HepG2 (cell line): Measurements from ENCODE around the gene KRT34. TPM values are rescaled to one million over a fixed set of nuclear protein-coding genes. Genes with fewer than 3 reads are reported as not detected.

ENCODE experiments used
- ATAC-seq: fragments of 200-7000 bp; cut with Tn5 transposase; 3 replicates; pipeline ENCODE4 v1.9.1; 2020; ENCODE audit warnings: mild to moderate bottlenecking, moderate library complexity
- BruUV-seq: library from RNA; stranded (reverse); fragments of 400-500 nt; replicated peaks from 2 replicates; lab custom pipeline; 2021; lab: Mats Ljungman, UMichigan
- CTCF ChIA-PET: fragments of 300-600 bp; formaldehyde crosslinking; extraction: SDS; loops from one replicate; lab custom pipeline; 2021; ENCODE audit warnings: low total read pairs, inconsistent platforms, low intra/inter-chr PET ratio; lab: Yijun Ruan, JAX
- POLR2A ChIA-PET: fragments of 350-600 bp; sonication (Branson Sonifier 250); formaldehyde crosslinking; loops from one replicate; lab custom pipeline; 2020; ENCODE audit warnings: antibody characterized with exemption, inconsistent platforms; lab: Yijun Ruan, JAX
- DNase-seq: peaks from one replicate; pipeline ENCODE4 v3.0.0-alpha.2; 2015; ENCODE audit warnings: low spot score
- FAIRE-seq: peaks from 3 replicates; lab custom pipeline; 2011; peaks lifted over from hg19 to GRCh38; lab: Jason Lieb, UNC
- H2AFZ ChIP-seq: one replicate; pipeline ENCODE4 v1.6.1; 2011; ENCODE audit warnings: low read length, inconsistent platforms
- H3K27ac ChIP-seq: fragments of 300-600 bp; 3 replicates; pipeline ENCODE4 v1.8.0; 2011; ENCODE audit warnings: mixed run types, mild to moderate bottlenecking, mixed read lengths, low read length, inconsistent platforms; ENCODE audit not compliant: insufficient read depth; ENCODE audit errors: extremely low read length
- H3K27me3 ChIP-seq, 2 experiments: fragments of 200-600 bp in 1 of 2; 2 replicates in 1 of 2; 3 replicates in 1 of 2; pipeline versions ENCODE4 v1.6.0 to v1.8.0; 2011; ENCODE audit warnings: low read length in 2 of 2, mild to moderate bottlenecking in 2 of 2, moderate library complexity in 2 of 2, inconsistent platforms in 1 of 2; ENCODE audit not compliant: insufficient read depth in 2 of 2, control insufficient read depth in 1 of 2
- H3K36me3 ChIP-seq, 2 experiments: fragments of 200-600 bp in 1 of 2; replicated peaks in 1 of 2; 2 replicates in 1 of 2; 3 replicates in 1 of 2; pipeline versions ENCODE4 v1.5.1 to v1.8.0; 2011; ENCODE audit warnings: low read length in 2 of 2, inconsistent platforms in 1 of 2; ENCODE audit not compliant: insufficient read depth in 2 of 2, control insufficient read depth in 1 of 2
- H3K4me1 ChIP-seq: 2 replicates; pipeline ENCODE4 v1.5.1; 2012; ENCODE audit warnings: low read length, inconsistent platforms; ENCODE audit not compliant: insufficient read depth
- H3K4me2 ChIP-seq: 2 replicates; pipeline ENCODE4 v1.6.0; 2011; ENCODE audit warnings: low read depth, low read length, inconsistent platforms
- H3K4me3 ChIP-seq, 3 experiments: fragments of 200-600 bp in 1 of 3; sonication (generic), shearing (Covaris generic) in 1 of 3; replicated peaks in 1 of 3; 2 replicates each; pipeline ENCODE4 v1.5.1; 2011 to 2016; ENCODE audit warnings: low read length in 3 of 3, inconsistent platforms in 2 of 3, low read depth in 2 of 3, mild to moderate bottlenecking in 2 of 3, control low read depth in 1 of 3, mixed read lengths in 1 of 3; ENCODE audit not compliant: insufficient read depth in 1 of 3
- H3K79me2 ChIP-seq: one replicate; pipeline ENCODE4 v1.6.1; 2011; ENCODE audit warnings: low read length, inconsistent platforms; ENCODE audit not compliant: insufficient read depth
- H3K9ac ChIP-seq: 2 replicates; pipeline ENCODE4 v1.6.0; 2011; ENCODE audit warnings: mild to moderate bottlenecking, low read depth, low read length, inconsistent platforms; ENCODE audit not compliant: insufficient read depth
- H3K9me3 ChIP-seq: 2 replicates; pipeline ENCODE4 v1.5.1; 2012; ENCODE audit warnings: mild to moderate bottlenecking, low read length
- H4K20me1 ChIP-seq: 2 replicates; pipeline ENCODE4 v1.6.0; 2011; ENCODE audit warnings: inconsistent platforms, mild to moderate bottlenecking, low read length, moderate library complexity; ENCODE audit not compliant: insufficient read depth
- CENPX ChIP-seq: sonication (generic); formaldehyde crosslinking; IDR thresholded peaks from 2 replicates; pipeline ENCODE4 v1.9.0; 2021; ENCODE audit warnings: mild to moderate bottlenecking, missing genetic modification reagents, moderate library complexity
- GTF3A ChIP-seq: sonication (generic); formaldehyde crosslinking; conservative IDR thresholded peaks from 2 replicates; pipeline ENCODE4 v1.4.0; 2020; ENCODE audit warnings: mild to moderate bottlenecking, missing genetic modification reagents
- HOXA3 ChIP-seq: sonication (generic); formaldehyde crosslinking; IDR thresholded peaks from 2 replicates; pipeline ENCODE4 v1.5.0; 2020; ENCODE audit warnings: missing genetic modification reagents
- NFYB ChIP-seq: sonication (generic); formaldehyde crosslinking; IDR thresholded peaks from 2 replicates; pipeline ENCODE4 v1.4.0; 2020; ENCODE audit warnings: missing genetic modification reagents
- NR3C1 ChIP-seq: sonication (generic); formaldehyde crosslinking; IDR thresholded peaks from 2 replicates; pipeline ENCODE4 v1.4.0; 2020; ENCODE audit warnings: missing genetic modification reagents
- SIN3A ChIP-seq: IDR thresholded peaks from 2 replicates; pipeline ENCODE4 v1.6.1; 2011; ENCODE audit warnings: low read depth, mild to moderate bottlenecking, control low read depth, low read length, borderline replicate concordance
- THRA ChIP-seq: sonication (generic); formaldehyde crosslinking; IDR thresholded peaks from 2 replicates; pipeline ENCODE4 v1.4.0; 2020; ENCODE audit warnings: missing genetic modification reagents, borderline replicate concordance
- ZBTB26 ChIP-seq: IDR thresholded peaks from 2 replicates; pipeline ENCODE4 v1.6.1; 2016; ENCODE audit warnings: missing compliant biosample characterization, missing genetic modification reagents, borderline replicate concordance
- ZFX ChIP-seq: sonication (generic); formaldehyde crosslinking; IDR thresholded peaks from 2 replicates; pipeline ENCODE4 v1.4.0; 2020; ENCODE audit warnings: mild to moderate bottlenecking, low read depth, missing genetic modification reagents, moderate library complexity
- ZMAT3 ChIP-seq: sonication (generic); formaldehyde crosslinking; conservative IDR thresholded peaks from 2 replicates; pipeline ENCODE4 v1.7.0; 2021; ENCODE audit warnings: missing genetic modification reagents
- ZNF3 ChIP-seq: IDR thresholded peaks from 2 replicates; pipeline ENCODE4 v1.7.0; 2017; ENCODE audit warnings: inconsistent platforms
- ZNF7 ChIP-seq: IDR thresholded peaks from 2 replicates; pipeline ENCODE4 v1.6.1; 2016; ENCODE audit warnings: missing biosample characterization, missing genetic modification reagents
- WGBS: methylation state at CpG from one replicate; pipeline ENCODE4 v1.1.6; 2017; ENCODE audit warnings: low lambda C conversion rate; 5-methylcytosine and 5-hydroxymethylcytosine counted together
- in situ Hi-C: cut with HindIII; loops from 2 replicates; pipeline ENCODE4 v1.10.0; 2017; ENCODE audit warnings: low pct_unique_long_range_greater_than_20kb; ENCODE audit not compliant: extremely low pct_ligation_motif_present
- intact Hi-C: fragments of 100-400 bp; cut with micrococcal nuclease; formaldehyde crosslinking; loops from one replicate; pipeline ENCODE4 v1.10.0; 2022; ENCODE audit not compliant: unreplicated experiment
- polyA plus RNA-seq, 8 experiments: library from polyadenylated mRNA; depleted of rRNA in 3 of 8; stranded (reverse) in 7 of 8; unstranded in 1 of 8; fragments of >200 nt; fragmentation: Illumina TruSeq in 4 of 8; extraction: Trizol in 4 of 8; gene quantifications; 2 replicates each; pipeline versions ENCODE4 v1.2.1 to v1.2.3, GENCODE V29; 2011 to 2016; ENCODE audit warnings: low read depth in 4 of 8, missing spikeins in 1 of 8, mixed read lengths in 1 of 8; ENCODE audit not compliant: insufficient read depth in 1 of 8
- total RNA-seq, 5 experiments: library from RNA; depleted of rRNA; stranded (reverse); fragments of >200 nt; fragmentation: Illumina TruSeq; extraction: Trizol; gene quantifications; 2 replicates each; pipeline ENCODE4 v1.2.3, GENCODE V29; 2016; ENCODE audit warnings: low read depth in 1 of 5
- TF ChIP-seq, protein P1 (sequence below): sonication (generic); formaldehyde crosslinking; IDR thresholded peaks from 2 replicates; pipeline ENCODE4 v1.8.1; 2023; ENCODE audit warnings: mild to moderate bottlenecking, inconsistent platforms, moderate library complexity, missing genetic modification reagents, borderline replicate concordance

The KRT34 gene
- total and polyA plus RNA-seq, 2 of the 13 experiments (the other 11 are each of a cell fraction or from before 2014, with no cell fraction given), result not detected

- intact Hi-C loops (no loop called here), in situ Hi-C loops (no loop called here)
- TF ChIP-seq CENPX (CRISPR knock-in tag) (no peak), SIN3A (no peak), ZNF7 (CRISPR knock-in tag) (no peak), NR3C1 (CRISPR knock-in tag) (no peak), ZFX (CRISPR knock-in tag) (no peak), NFYB (CRISPR knock-in tag) (no peak), THRA (no peak), ZMAT3 (CRISPR knock-in tag) (no peak), ZNF3 (CRISPR knock-in tag) (no peak), GTF3A (CRISPR knock-in tag) (no peak), HOXA3 (CRISPR knock-in tag) (no peak), ZBTB26 (CRISPR knock-in tag) (no peak)
- TF ChIP-seq, protein P1, sequence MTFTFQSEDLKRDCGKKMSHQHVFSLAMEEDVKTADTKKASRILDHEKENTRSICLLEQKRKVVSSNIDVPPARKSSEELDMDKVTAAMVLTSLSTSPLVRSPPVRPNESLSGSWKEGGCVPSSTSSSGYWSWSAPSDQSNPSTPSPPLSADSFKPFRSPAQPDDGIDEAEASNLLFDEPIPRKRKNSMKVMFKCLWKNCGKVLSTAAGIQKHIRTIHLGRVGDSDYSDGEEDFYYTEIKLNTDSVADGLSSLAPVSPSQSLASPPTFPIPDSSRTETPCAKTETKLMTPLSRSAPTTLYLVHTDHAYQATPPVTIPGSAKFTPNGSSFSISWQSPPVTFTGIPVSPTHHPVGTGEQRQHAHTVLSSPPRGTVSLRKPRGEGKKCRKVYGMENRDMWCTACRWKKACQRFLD, result no peak
- CTCF ChIA-PET, result no interaction called here
- Histone ChIP-seq H3K79me2 (no peaks in the 10 kb centered on the region), H3K9ac (no peak overlapping the region), H4K20me1 (no peaks in the 10 kb centered on the region), H3K4me2 (no peak overlapping the region), H3K27ac (no peak overlapping the region), H3K27me3 (peaks cover 0 to 5% of the 10 kb centered on the region in 2 experiments; a peak in 3 of 5 replicates), H3K4me1 (no peaks in the 10 kb centered on the region), H3K9me3 (peaks cover 11% of the 10 kb centered on the region; the same call in 1 of the 2 replicates), H2AFZ (no peak overlapping the region), H3K36me3 (no peaks in the 10 kb centered on the region), H3K4me3 (no peak overlapping the region)
- POLR2A ChIA-PET, result no interaction called here
- ATAC-seq, result no peak
- BruUV-seq, result no TSS peak
- 8% methylated on average over 3 of the region's 3 CpGs for WGBS
- FAIRE-seq, result no peak
- DNase-seq, result no peak
Observed at GRCh38 chr17:41345992-41346391, 36.1 kb downstream of the KRT34 start.
